Measurements from ENCODE around the gene OSBPL8. TPM values are rescaled to one million over a fixed set of nuclear protein-coding genes. Genes with fewer than 3 reads are reported as not detected.
"Not testable (repeated sequence)": the region's sequence is repeated elsewhere in the genome, so short reads cannot be mapped to it uniquely, and the experiment has no call there.

The OSBPL8 gene
- total RNA-seq, 2 donors from 2014 or later: 34.5 to 38.8 TPM

- intact Hi-C loops (cut with DNase I): no loop called here
- DNase-seq (no peak), ATAC-seq (no peak)
These were observed 160.5 kb downstream of the OSBPL8 start for GRCh38 chr12:76399040-76399439.

- DNase-seq (no peak), ATAC-seq (no peak)
- intact Hi-C loops (cut with DNase I): no loop called here
These were observed 161.5 kb downstream of the OSBPL8 start for GRCh38 chr12:76398106-76398505.

GRCh38 chr12:76391461-76391860, 168.1 kb downstream of the OSBPL8 start:
- intact Hi-C loops (cut with DNase I): no loop called here
- no peak for ATAC-seq
- no peak for DNase-seq

GRCh38 chr12:76387614-76388013, 172.0 kb downstream of the OSBPL8 start:
- DNase-seq (no peak), ATAC-seq (no peak)
- intact Hi-C loops (cut with DNase I): no loop called here

DNA sequence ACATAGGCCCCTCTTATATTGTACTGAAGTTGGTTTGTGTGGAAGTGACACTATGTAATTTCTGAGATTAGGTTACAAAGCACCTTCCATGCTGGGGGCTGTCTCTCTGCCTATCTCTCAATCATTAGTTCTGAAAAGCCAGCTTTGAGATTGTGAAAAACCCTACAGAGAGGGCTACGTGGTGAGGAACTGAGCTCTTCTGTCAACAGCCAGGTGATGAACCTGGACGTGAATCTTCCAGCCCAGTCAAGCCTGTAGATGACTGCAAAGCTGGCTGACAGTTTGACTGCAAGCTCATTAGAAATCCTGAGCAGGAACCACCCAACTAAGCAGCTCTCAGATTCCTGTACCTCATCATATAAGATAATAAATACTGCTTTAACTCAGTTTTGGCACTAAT, 175.0 kb downstream of the OSBPL8 start:
- no peak for ATAC-seq

DNA sequence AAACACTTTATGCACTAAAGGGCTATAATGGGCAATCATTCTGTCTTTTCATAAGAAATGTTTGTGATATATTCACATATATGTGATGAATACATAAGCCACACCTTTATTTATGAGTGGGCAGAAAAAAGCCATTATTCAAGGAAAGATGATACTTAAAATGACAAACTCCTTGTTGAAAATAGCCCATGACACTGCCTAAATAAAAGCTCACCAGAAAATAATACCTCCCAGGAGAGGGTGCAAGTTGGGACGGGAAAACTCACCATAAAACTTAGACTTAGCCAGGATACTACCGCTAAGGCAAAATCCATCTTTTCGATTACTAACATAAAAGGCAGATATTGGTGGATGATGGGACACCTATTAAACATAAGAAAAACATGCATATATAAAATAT, 175.6 kb downstream of the OSBPL8 start:
- intact Hi-C loops (cut with DNase I): no loop called here
- ATAC-seq: no peak

More for the DNA sequence above, 175.0 kb downstream of the OSBPL8 start:
- intact Hi-C loops (cut with DNase I): no loop called here
- no peak for DNase-seq

DNA sequence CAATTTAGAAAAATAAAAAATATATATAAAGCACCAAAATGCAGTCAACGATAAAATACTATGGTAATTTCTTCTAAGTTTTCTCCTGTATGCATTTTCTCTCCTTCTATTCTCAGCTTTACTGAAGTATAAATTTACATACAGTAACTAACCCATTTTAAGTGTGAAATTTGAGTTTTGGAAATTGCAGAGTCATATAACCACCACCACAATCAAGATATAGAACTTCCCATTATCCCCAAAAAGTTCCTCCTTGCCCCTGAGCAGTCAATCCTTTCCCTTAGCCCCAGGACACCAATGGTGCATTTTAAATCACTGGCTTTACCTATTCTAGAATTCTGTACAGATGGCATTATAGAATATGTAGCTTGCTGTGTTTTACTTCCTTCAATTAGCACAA, 180.3 kb downstream of the OSBPL8 start:
- DNase-seq (no peak), ATAC-seq (no peak)
- intact Hi-C loops (cut with DNase I): no loop called here

More for the DNA sequence above, 175.6 kb downstream of the OSBPL8 start:
- DNase-seq: no peak

DNA sequence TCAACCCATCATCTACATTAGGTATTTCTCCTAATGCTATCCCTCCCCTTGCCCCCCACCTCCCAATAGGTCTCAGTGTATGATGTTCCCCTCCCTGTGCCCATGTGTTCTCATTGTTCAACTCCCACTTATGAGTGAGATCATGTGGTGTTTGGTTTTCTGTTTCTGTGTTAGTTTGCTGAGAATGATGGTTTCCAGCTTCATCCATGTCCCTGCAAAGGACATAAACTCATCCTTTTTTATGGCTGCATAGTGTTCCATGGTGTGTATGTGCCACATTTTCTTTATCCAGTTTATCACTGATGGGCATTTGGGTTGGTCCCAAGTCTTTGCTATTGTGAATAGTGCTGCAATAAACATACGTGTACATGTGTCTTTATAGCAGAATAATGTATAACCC, 182.7 kb downstream of the OSBPL8 start:
- ATAC-seq; intact Hi-C loops (cut with DNase I): not testable (repeated sequence)

GRCh38 chr12:76375939-76376338, 183.6 kb downstream of the OSBPL8 start:
- ATAC-seq (no peak), DNase-seq (no peak)
- intact Hi-C loops (cut with DNase I): no loop called here

More for the DNA sequence above, 182.7 kb downstream of the OSBPL8 start:
- not testable (repeated sequence) for DNase-seq

DNA sequence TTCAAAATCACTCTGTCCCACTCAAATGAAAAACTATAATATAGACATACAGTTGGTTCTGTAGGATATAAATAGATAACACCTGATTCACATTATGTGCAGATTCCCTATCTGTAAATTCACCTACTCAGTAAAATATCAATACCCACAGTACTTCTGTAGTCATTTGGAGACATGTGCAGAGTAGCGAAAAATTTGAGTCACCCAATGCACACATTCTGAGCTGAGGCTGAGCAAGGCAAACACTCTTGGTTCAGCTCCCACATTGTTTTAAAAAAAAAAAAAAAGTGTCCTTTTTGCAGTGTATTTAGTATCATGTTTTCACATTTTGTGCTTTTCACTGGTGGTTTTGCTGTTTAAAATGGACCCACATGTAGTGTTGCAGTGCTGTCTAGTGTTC, 184.1 kb downstream of the OSBPL8 start:
- DNase-seq (no peak), ATAC-seq (no peak)
- intact Hi-C loops (cut with DNase I): no loop called here

GRCh38 chr12:76374386-76375020, 185.1 kb downstream of the OSBPL8 start:
- ATAC-seq: no peak
- intact Hi-C loops (cut with DNase I): no loop called here
- no peak for DNase-seq

- no peak for ATAC-seq
These were observed 191.3 kb downstream of the OSBPL8 start for GRCh38 chr12:76368230-76368629.

GRCh38 chr12:76366163-76366562, 193.4 kb downstream of the OSBPL8 start:
- no peak for DNase-seq
- intact Hi-C loops (cut with DNase I): no loop called here
- no peak for ATAC-seq

More at GRCh38 chr12:76368230-76368629, 191.3 kb downstream of the OSBPL8 start:
- intact Hi-C loops (cut with DNase I): no loop called here
- no peak for DNase-seq

GRCh38 chr12:76364131-76364530, 195.4 kb downstream of the OSBPL8 start:
- intact Hi-C loops (cut with DNase I); ATAC-seq; DNase-seq: not testable (repeated sequence)

DNA sequence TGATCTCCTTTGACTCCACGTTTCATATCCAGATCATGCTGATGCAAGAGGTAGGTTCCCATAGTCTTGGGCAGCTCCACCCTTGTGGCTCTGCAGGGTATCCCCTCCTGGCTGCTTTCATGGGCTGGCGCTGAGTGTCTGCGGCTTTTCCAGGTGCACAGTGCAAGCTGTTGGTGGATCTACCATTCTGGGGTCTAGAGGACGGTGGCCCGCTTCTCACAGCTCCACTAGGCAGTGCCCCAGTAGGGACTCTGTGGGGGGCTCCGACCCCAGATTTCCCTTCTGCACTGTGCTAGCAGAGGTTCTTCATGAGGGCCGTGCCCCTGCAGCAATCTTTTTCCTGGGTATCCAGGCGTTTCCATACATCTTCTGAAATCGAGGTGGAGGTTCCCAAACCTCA, 199.3 kb downstream of the OSBPL8 start:
- DNase-seq (no peak), ATAC-seq (no peak)
- intact Hi-C loops (cut with DNase I): no loop called here

- intact Hi-C loops (cut with DNase I): no loop called here
- no peak for ATAC-seq
These were observed 203.5 kb downstream of the OSBPL8 start for GRCh38 chr12:76356071-76356470.

GRCh38 chr12:76348079-76348901, 211.3 kb downstream of the OSBPL8 start, which contains the start of gene BBS10:
Gene BBS10 (minus strand): TSS chr12:76348415. CDS start chr12:76348358, 57 bp downstream.
- ATAC-seq (peak; percentile 98 to 99), DNase-seq (peak; percentile 93)
- intact Hi-C loops (cut with DNase I): loop anchor here in 1 of 2 donors (5.0 to 10.0 kb wide), 4 partner anchors 166 to 266 kb away; partner anchors contain the start of gene NAP1L1

More at GRCh38 chr12:76356071-76356470, 203.5 kb downstream of the OSBPL8 start:
- DNase-seq: no peak

DNA sequence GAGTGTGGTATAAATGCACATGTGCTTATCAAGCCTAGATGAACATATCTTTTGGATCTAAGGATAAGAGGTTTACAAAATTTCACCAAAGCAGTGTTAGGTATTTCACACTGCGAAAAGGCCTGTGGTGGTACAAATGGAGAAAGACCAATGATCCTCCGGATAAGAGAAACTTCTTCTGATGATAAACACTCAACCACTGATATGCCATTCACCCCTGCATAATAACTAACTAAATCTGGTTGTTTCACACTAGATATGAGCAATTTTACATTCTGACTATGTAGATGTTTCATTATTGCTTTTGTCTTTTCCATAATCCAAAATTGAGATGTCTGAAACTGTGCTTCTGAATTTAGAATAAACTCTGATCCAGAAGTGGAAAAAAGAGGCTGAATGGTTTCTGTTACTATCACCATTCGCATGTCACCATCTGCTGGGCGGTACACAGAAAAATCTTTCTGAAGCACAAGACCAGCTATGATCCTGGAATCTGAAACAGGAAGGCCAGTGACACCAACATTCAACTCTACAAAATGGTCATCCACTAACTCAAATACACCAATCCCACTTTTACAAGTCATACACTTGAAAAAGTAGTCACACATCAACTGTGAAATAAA, 212.7 kb downstream of the OSBPL8 start:
- DNase-seq (no peak), ATAC-seq (peak; percentile 61 to 67)
- intact Hi-C loops (cut with DNase I): loop anchor here in 1 of 2 donors (5.0 to 10.0 kb wide), 4 partner anchors 165 to 265 kb away; partner anchors contain the start of gene NAP1L1

- no peak for DNase-seq
- ATAC-seq: no peak
- intact Hi-C loops (cut with DNase I): loop anchor here in 1 of 2 donors (5.0 to 10.0 kb wide), 4 partner anchors 164 to 264 kb away; partner anchors contain the start of gene NAP1L1
These were observed 213.3 kb downstream of the OSBPL8 start for GRCh38 chr12:76346236-76346635.

Data from left cardiac atrium (tissue), 4 donors.